Thyroid gland (tissue), 4 donors: ENCODE results near the gene TEFM.

Experiments used
- CTCF ChIP-seq, 6 experiments: fragments of 200-600 bp in 3 of 6; fragments of 450-650 bp in 3 of 6; sonication (generic) in 3 of 6; IDR thresholded peaks; one replicate each; pipeline ENCODE4 v1.5.1; 2016 to 2019; ENCODE audit warnings: antibody characterized with exemption in 6 of 6, mild to moderate bottlenecking in 2 of 6, inconsistent platforms in 1 of 6, moderate library complexity in 1 of 6
- POLR2A ChIP-seq, 2 donors: fragments of 450-650 bp; IDR thresholded peaks; one replicate each; pipeline ENCODE4 v1.6.1; 2017; ENCODE audit warnings: antibody characterized with exemption in 2 of 2, mild to moderate bottlenecking in 2 of 2, moderate library complexity in 1 of 2

GRCh38 chr17:30942308-30943079 lies 36.5 kb upstream of the TEFM start:
- TF ChIP-seq POLR2A (IDR thresholded peaks at IDR 0.05) = no peak
- no peak for TF ChIP-seq CTCF (IDR thresholded peaks at IDR 0.05)
